AG09309 (cell line): ENCODE data around the gene IFIT1B.
"Not testable (repeated sequence)": the region's sequence is repeated elsewhere in the genome, so short reads cannot be mapped to it uniquely, and the experiment has no call there.

Experiments
- DNase-seq: peaks from one replicate; pipeline ENCODE4 v3.0.0-alpha.2; 2010; ENCODE audit warnings: low read depth
- H3K4me3 ChIP-seq: 2 replicates; pipeline ENCODE4 v1.5.1; 2011; ENCODE audit warnings: mild to moderate bottlenecking, low read depth, low read length, moderate library complexity; ENCODE audit not compliant: control insufficient read depth
- CTCF ChIP-seq: IDR thresholded peaks from 2 replicates; pipeline ENCODE4 v1.5.1; 2011; ENCODE audit warnings: mild to moderate bottlenecking, low read depth, low read length, inconsistent platforms; ENCODE audit not compliant: insufficient read depth, control insufficient read depth; ENCODE audit errors: missing control alignments

Gene IFIT1B

GRCh38 chr10:89379103-89379502 is 1.2 kb downstream of the IFIT1B start:
- TF ChIP-seq CTCF, result no peak
- no peak overlapping the region for H3K4me3 ChIP-seq
- DNase-seq, result no peak

GRCh38 chr10:89382757-89383156 is 4.9 kb downstream of the IFIT1B start:
- no peak overlapping the region for H3K4me3 ChIP-seq
- TF ChIP-seq CTCF, result no peak
- DNase-seq, result no peak

- no peak overlapping the region for H3K4me3 ChIP-seq
- no peak for DNase-seq
- TF ChIP-seq CTCF, result no peak
Measured at GRCh38 chr10:89384474-89385340, 6.9 kb downstream of the IFIT1B start.

GRCh38 chr10:89388806-89389205 is 10.9 kb downstream of the IFIT1B start:
- H3K4me3 ChIP-seq, result no peak overlapping the region
- TF ChIP-seq CTCF, result no peak
- no peak for DNase-seq

GRCh38 chr10:89389254-89389653 is 11.4 kb downstream of the IFIT1B start:
- TF ChIP-seq CTCF, result peak; percentile 42
- no peak for DNase-seq

GRCh38 chr10:89390476-89391225 is 12.8 kb downstream of the IFIT1B start:
- DNase-seq, result no peak
- TF ChIP-seq CTCF, result no peak
- no peak overlapping the region for H3K4me3 ChIP-seq

More at GRCh38 chr10:89389254-89389653, 11.4 kb downstream of the IFIT1B start:
- no peak overlapping the region for H3K4me3 ChIP-seq

- not testable (repeated sequence) for H3K4me3 ChIP-seq, DNase-seq
Measured at GRCh38 chr10:89391226-89391576, 13.3 kb downstream of the IFIT1B start.
